Duodenal mucosa (tissue), 2 donors: ENCODE results near the gene IPO8.

Source experiments
- H3K27ac ChIP-seq: one replicate; pipeline ENCODE4 v1.7.0; 2013; ENCODE audit warnings: low read depth, low read length
- H3K27me3 ChIP-seq, 2 donors: one replicate each; pipeline ENCODE4 v1.7.0; 2013; ENCODE audit warnings: low read length in 2 of 2, control low read depth in 1 of 2; ENCODE audit not compliant: insufficient read depth in 2 of 2, control insufficient read depth in 1 of 2
- H3K36me3 ChIP-seq, 2 donors: one replicate each; pipeline ENCODE4 v1.7.0; 2013; ENCODE audit warnings: low read length in 2 of 2, control low read depth in 1 of 2; ENCODE audit not compliant: insufficient read depth in 2 of 2, control insufficient read depth in 1 of 2
- H3K4me1 ChIP-seq, 2 donors: one replicate each; pipeline ENCODE4 v1.7.0; 2013; ENCODE audit warnings: low read length in 2 of 2, control low read depth in 1 of 2; ENCODE audit not compliant: insufficient read depth in 2 of 2, control insufficient read depth in 1 of 2
- H3K4me3 ChIP-seq, 2 donors: one replicate each; pipeline ENCODE4 v1.7.0; 2013; ENCODE audit warnings: low read length in 2 of 2, low read depth in 1 of 2
- H3K9ac ChIP-seq, 2 donors: one replicate each; pipeline ENCODE4 v1.7.0; 2013; ENCODE audit warnings: low read length in 2 of 2, low read depth in 1 of 2
- H3K9me3 ChIP-seq, 2 donors: one replicate each; pipeline ENCODE4 v1.7.0; 2013; ENCODE audit warnings: low read length in 2 of 2, control low read depth in 1 of 2; ENCODE audit not compliant: control insufficient read depth in 1 of 2

IPO8 gene

GRCh38 chr12:30707613-30708342, 12.1 kb upstream of the IPO8 start:
- Histone ChIP-seq H3K36me3 (peaks cover 11 to 18% of the 10 kb centered on the region in 2 donors), H3K9me3 (no peaks in the 10 kb centered on the region), H3K27ac (no peak overlapping the region), H3K27me3 (no peaks in the 10 kb centered on the region), H3K4me3 (no peak overlapping the region), H3K4me1 (no peaks in the 10 kb centered on the region), H3K9ac (no peak overlapping the region)

GRCh38 chr12:30706476-30706875, 10.8 kb upstream of the IPO8 start:
- no peaks in the 10 kb centered on the region for H3K9me3 ChIP-seq
- H3K27ac ChIP-seq: no peak overlapping the region
- no peak overlapping the region for H3K4me3 ChIP-seq
- H3K4me1 ChIP-seq: no peaks in the 10 kb centered on the region
- H3K9ac ChIP-seq: no peak overlapping the region
- H3K27me3 ChIP-seq: no peaks in the 10 kb centered on the region
- peaks cover 11 to 15% of the 10 kb centered on the region in 2 donors for H3K36me3 ChIP-seq

GRCh38 chr12:30701056-30701455, 5.4 kb upstream of the IPO8 start:
- Histone ChIP-seq H3K27me3 (no peaks in the 10 kb centered on the region), H3K27ac (no peak overlapping the region), H3K9me3 (no peaks in the 10 kb centered on the region), H3K4me1 (no peaks in the 10 kb centered on the region), H3K36me3 (no peaks in the 10 kb centered on the region), H3K9ac (no peak overlapping the region), H3K4me3 (no peak overlapping the region)

DNA sequence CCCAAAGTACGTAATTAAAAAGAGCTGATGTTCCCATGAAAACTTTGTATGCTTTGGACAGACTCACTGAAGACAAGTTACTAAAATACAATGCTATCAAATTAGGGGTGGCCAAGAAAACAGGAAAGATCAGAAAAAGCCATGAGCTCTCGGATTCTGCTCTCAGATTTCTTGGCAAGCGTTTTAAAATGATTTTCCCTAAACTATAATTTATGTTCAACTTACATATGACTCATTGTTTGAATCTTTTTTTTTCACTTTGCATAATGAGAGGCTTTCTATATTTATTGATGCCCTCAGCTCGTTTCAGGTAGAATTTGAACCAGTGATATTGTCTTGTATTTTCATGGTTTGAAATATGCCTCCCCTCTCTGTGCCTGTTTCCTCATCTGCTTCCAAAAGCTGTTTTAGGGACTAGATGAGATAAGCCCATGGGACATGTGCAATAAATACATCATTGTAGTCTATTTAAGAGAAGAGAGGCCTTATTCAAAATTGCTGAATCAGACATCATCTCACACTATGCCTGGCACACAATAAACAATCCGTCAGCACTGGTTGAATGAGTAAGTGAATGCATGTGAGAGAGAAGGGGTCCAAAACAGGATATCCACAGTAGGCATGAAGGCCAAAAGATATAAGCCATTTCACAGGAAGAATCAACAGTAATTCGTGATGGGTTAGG, 4.7 kb upstream of the IPO8 start:
- Histone ChIP-seq H3K36me3 (no peaks in the 10 kb centered on the region), H3K27me3 (no peaks in the 10 kb centered on the region), H3K4me3 (no peak overlapping the region), H3K9me3 (no peaks in the 10 kb centered on the region), H3K9ac (no peak overlapping the region), H3K4me1 (no peaks in the 10 kb centered on the region), H3K27ac (no peak overlapping the region)

DNA sequence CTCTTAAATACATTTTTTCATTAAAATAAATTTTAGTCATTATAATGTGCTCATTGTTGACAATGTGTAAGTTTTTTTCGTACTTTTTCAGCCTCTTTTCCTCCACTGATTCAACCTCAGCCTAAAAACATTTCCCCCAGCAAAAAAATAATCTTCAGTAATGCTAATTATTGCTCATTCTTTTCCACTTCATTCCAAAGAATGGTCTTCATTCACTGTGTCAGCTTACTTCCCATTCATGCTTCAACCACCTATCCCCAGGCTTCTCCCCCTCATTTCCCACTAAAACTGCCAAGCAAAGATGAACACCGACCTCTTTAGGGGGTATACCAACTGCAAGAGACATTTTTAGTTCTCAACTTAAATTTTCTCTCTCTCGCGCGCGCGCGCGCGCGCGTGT, 2.7 kb upstream of the IPO8 start:
- Histone ChIP-seq H3K4me3 (no peak overlapping the region), H3K27ac (no peak overlapping the region), H3K9me3 (no peaks in the 10 kb centered on the region), H3K36me3 (no peaks in the 10 kb centered on the region), H3K27me3 (no peaks in the 10 kb centered on the region), H3K4me1 (peaks cover 12 to 13% of the 10 kb centered on the region in 2 donors), H3K9ac (no peak overlapping the region)

DNA sequence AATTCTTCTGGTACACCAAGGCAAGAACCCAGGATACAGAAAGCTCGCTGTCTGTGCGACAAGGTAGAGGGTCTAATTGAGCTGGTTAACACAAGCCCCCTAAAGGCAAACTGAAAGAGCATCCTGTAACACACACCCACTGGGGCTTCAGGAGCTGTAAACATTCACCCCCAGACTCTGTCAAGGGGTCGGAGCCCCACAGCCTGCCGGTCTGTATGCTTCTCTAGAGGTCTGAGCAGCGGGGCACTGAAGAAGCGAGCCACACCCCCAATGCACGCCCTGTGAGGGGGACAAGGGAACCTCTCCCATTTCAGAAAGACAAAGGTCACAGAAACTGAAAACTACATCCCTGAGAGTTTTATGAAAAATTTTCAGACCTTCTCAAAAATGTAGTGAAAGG, 1.3 kb upstream of the IPO8 start:
- H3K27me3 ChIP-seq: no peaks in the 10 kb centered on the region
- H3K27ac ChIP-seq: no peak overlapping the region
- H3K4me1 ChIP-seq: peaks cover 19 to 23% of the 10 kb centered on the region in 2 donors
- no peak overlapping the region for H3K4me3 ChIP-seq
- no peaks in the 10 kb centered on the region for H3K36me3 ChIP-seq
- no peaks in the 10 kb centered on the region for H3K9me3 ChIP-seq
- H3K9ac ChIP-seq: no peak overlapping the region

- no peaks in the 10 kb centered on the region for H3K27me3 ChIP-seq
- H3K9ac ChIP-seq: peak overlapping the region in 1 of 2 donors; percentile 92
- no peaks in the 10 kb centered on the region for H3K9me3 ChIP-seq
- peak overlapping the region; percentile 83 to 87 for H3K4me3 ChIP-seq
- H3K36me3 ChIP-seq: no peaks in the 10 kb centered on the region
- no peak overlapping the region for H3K27ac ChIP-seq
- H3K4me1 ChIP-seq: peaks cover 19 to 23% of the 10 kb centered on the region in 2 donors
Observed at GRCh38 chr12:30696486-30696885, 817 bp upstream of the IPO8 start.

DNA sequence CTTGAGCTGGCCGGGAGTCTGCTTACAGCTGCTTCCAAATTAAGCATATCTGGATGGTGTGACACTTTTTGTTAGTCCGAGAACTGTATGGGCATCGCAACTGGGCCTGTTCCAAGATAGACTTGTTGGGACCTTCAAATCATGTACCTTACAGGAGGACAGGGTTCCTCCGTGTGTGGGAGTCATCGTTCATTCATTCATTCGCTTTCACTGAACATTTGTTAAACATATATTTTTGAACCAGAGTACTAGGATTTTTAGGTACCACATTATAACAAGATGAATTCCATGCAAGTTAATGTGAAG, 387 bp upstream of the IPO8 start:
- Histone ChIP-seq H3K36me3 (no peaks in the 10 kb centered on the region), H3K9ac (peak overlapping the region; percentile 85 to 92), H3K27ac (no peak overlapping the region), H3K27me3 (no peaks in the 10 kb centered on the region), H3K4me1 (peaks cover 19 to 28% of the 10 kb centered on the region in 2 donors), H3K9me3 (no peaks in the 10 kb centered on the region), H3K4me3 (peak overlapping the region; percentile 83 to 87)

GRCh38 chr12:30694412-30695198, 1.1 kb downstream of the IPO8 start:
- H3K27me3 ChIP-seq: no peaks in the 10 kb centered on the region
- H3K36me3 ChIP-seq: no peaks in the 10 kb centered on the region
- H3K4me3 ChIP-seq: peak overlapping the region; percentile 83 to 87
- peaks cover 19 to 29% of the 10 kb centered on the region in 2 donors for H3K4me1 ChIP-seq
- no peak overlapping the region for H3K27ac ChIP-seq
- peak overlapping the region; percentile 85 to 92 for H3K9ac ChIP-seq
- no peaks in the 10 kb centered on the region for H3K9me3 ChIP-seq

DNA sequence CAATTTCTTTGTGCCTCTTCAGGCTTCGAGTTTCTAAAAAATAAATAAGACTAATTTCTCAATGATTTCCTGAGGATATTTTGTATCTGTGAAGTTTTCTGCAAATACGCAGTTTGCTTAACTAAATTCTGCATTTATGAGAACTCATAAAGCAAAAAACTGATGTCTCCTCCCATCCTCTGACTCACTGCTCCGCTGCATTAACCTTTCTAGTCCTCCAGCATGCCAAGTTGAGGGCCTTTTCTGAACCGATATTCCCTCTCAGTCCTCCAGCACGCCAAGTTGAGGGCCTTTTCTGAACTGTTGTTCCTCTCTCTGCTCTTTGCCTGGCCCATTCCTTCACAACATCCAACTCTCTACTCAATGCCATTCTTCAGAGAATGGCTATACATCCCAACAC, 3.2 kb downstream of the IPO8 start:
- no peaks in the 10 kb centered on the region for H3K36me3 ChIP-seq
- H3K9ac ChIP-seq: no peak overlapping the region
- H3K27me3 ChIP-seq: no peaks in the 10 kb centered on the region
- peaks cover 19 to 29% of the 10 kb centered on the region in 2 donors for H3K4me1 ChIP-seq
- no peak overlapping the region for H3K27ac ChIP-seq
- H3K9me3 ChIP-seq: no peaks in the 10 kb centered on the region
- H3K4me3 ChIP-seq: no peak overlapping the region
